GM19455 (cell line): ENCODE measurements around the gene TTI1.

Source experiments
- ATAC-seq: cut with Tn5 transposase; IDR thresholded peaks from one replicate; pipeline ENCODE4 v1.9.1; 2021; ENCODE audit not compliant: unreplicated experiment

TTI1 gene

DNA sequence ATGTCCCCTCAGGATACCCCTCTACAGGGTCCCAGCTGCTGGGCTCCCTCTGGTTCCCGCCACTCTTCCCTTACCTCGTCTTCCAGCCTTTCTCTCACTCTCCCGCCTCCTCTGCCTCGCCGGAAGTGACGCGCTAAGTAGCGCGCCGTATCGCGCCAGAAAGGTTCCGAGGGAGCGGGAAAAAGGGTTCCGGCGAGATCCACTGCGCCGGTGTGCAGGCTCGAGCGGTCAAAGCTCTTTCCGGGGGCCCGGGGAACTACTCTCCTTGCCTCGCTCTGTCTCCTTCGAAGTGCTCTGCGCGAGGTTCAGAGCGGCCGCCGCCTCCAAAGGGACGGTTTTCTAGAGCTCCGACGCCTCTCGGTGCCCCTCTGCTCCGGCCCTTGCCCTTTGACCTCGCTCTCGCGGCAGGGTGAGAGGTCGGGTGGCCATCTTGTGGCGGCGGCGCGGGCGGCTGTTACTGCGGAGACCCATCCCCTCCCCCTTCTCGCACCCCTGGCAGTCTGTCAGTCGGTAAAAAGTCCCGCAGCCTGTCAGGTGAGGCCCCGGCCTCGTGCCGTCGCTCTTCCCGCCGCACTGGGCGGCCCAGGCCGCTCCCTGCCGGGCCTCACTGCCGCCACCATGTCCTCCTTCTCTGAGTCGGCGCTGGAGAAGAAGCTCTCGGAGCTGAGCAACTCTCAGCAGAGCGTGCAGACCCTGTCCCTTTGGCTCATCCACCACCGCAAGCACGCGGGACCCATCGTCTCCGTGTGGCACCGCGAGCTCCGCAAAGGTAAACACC, at the start of gene TTI1, which contains the start of gene RPRD1B:
TSS of gene TTI1 (minus strand) at position 127 of the 778 bp plus-strand sequence. CDS start 19,640 bp downstream, outside the sequence.
TSS of gene RPRD1B (plus strand) at position 417 of the 778 bp plus-strand sequence. CDS start at position 619, 202 bp downstream.
- ATAC-seq: peak; percentile 81

DNA sequence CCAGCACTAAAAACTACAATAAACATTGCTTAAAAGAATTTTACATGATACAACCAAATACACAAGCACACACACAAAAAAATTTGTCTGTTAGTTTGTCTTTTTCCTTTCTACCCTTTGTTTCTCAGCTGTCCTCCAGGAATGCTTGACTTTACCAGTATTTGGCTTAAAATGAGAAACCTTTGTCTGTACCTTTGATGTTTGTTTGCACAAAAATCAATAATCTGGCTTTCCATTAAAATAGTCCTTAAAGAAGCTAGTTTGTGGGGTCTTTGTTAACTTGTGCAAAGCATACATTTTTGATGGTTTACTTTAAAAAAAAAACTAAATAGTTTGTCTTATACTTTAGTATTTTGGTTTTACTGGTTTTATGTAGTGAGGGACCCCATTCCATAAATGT, 49.6 kb upstream of the TTI1 start:
- no peak for ATAC-seq

DNA sequence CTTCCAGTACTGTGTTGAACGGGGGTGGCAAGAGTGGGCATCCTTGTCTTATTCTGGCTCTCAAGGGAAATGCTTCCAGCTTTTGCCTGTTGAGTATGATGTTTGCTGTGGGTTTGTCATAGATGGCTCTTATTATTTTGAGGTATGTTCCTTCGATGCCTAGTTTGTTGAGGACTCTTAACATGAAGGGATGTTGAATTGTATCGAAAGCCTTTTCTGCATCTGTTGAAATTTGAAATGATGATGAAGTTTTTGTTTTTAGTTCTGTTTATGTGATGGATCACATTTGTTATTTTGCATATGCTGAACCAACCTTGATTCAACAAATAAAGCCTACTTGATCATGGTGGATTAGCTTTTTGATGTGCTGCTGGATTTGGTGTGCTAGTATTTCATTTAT, 48.3 kb upstream of the TTI1 start:
- ATAC-seq: no peak

DNA sequence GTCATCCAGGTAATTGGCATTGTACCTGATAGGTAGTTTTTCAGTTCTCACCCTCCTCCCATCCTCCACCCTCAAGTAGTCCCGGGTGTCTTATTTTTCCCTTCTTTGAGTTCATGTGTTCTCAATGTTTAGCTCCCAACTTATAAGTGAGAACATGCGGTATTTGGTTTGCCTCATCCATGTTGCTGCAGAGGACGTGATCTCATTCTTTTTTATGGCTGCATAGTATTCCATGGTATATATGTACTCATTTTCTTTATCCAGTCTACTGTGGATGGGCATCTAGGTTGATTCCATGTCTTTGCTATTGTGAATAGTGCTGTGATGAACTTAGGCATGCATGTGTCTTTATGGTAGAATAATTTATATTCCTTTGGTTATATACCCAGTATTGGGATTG, 46.1 kb upstream of the TTI1 start:
- no peak for ATAC-seq

DNA sequence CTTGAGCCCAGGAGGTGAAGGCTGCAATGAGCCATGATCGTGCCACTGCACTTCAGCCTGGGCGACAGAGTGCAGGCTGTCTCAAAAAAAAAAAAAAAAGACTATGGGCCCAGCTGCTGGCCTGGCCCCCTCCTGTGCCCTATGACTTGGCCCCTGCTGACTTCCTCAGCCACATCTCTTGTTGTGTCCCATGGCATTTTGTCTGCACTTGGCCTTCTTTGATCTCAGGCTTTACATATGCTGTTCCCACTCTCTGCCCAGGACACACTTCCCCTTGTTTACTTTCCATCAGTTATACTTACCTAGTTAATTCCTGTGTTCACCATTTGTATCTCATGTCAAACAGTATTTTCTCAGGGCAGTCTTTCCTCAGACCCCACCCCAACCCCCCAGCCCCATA, 44.8 kb upstream of the TTI1 start:
- no peak for ATAC-seq

DNA sequence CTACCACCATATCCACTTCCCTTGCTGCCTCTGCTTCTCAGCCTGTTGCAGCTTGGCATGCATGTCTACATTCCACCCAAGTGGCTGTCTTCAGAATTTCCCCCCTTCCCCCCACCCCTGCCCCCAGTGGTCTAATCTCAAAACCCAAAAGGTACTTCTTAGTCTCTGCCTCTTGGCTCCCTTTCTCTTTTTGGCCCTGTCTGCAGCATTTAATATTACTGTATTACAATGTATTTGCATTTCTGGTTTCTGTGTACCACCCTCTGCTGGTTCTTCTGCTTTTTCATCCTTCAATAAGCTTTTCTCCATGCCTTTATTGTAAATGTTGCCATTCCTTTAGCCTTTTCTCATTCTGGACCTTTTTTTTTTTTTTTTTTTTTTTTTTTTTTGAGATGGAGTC, 43.3 kb upstream of the TTI1 start:
- no peak for ATAC-seq

DNA sequence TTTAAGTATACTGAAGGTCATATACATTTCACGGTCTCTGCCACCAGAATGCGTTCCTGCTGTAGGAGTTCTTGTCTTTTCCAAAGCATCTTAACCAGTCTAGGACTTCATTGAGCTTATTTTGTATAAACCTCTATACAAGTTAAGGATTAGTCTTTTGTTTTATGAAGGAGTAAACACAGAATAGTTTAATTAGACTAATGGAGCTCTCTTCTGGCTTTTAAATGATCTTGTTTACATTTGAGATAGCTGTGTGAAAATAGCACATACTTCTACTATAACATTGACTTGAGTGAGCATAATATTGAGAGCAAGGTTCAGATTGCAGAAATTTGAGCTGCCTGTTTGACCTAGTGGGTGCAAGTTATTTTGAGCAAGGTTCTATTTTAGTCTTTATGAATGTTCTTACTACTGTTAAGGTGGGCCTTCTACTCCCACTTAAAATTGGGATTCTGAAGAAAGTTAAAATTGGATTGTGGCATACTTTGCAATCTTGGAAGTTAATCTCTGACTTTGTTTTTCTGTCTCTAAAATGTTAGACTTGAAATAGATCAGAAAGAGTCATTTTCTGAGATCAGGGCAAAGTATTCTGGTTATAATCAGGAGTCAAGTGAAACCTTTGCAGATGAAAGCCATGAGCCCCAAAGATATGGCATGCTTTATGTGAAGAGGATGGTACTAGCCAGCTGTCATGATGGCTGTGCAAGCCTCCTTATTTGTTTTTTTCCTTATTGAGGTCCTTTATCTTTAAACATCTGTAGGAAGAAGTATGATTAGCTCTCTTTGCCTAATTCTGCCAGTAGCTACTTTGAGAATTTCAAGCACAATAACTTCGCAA, 42.1 kb upstream of the TTI1 start:
- ATAC-seq: no peak

DNA sequence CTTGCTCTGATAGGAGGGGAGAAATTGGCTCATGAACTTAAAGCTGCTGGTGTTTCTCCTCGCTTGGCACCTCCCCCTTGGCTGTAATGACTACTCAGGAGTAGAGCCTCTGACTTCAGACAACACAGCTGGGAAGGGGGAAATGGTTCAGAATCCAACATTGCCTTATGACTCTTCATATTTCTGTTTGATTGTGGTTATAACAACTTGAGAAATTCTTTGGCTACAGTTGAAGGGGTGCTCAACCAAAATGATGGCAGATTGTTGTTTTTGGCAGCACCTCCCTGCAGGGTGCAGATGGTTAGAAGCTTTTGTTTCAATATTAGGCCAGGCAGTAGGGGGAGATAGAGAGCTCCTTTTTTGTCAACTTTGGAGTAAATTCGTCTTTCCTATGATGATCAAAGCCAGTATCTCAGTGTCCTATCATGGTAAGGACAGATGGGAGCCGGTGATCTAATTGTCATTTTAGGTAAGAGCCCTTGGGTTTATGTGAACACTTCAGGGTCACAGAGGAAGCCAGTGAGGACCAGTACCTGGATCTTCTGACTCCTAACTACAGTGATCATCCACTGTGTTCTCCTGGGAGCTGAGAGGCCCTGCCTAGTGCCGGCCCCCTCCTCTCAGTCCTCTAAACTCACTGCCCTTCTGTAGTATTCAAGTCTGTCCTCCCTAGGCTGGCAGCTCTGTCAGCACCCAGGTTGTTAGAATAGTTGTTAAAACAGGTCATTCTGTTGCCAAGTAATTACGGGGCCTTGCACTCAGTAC, 40.2 kb upstream of the TTI1 start:
- no peak for ATAC-seq

DNA sequence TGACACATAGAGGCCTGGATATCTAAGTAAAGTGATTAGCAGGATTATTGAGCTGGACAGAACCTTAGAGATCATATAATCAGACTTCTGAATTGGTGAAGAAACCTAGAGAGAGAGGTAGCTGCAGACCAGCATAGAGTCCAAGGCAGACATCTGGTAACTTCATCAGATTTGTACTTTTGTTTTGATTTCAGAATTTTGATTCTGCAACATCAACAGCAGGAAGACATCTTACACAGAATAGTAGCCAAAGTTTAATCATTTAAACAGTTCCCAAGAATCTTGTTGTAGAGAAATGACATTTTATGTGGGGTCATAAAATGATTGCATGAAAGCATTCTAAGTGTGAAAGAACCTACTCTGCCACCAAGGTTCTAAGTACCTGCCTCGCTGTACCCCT, 39.6 kb upstream of the TTI1 start:
- ATAC-seq: no peak

- no peak for ATAC-seq
These were observed 34.6 kb upstream of the TTI1 start for GRCh38 chr20:38067717-38068365.

DNA sequence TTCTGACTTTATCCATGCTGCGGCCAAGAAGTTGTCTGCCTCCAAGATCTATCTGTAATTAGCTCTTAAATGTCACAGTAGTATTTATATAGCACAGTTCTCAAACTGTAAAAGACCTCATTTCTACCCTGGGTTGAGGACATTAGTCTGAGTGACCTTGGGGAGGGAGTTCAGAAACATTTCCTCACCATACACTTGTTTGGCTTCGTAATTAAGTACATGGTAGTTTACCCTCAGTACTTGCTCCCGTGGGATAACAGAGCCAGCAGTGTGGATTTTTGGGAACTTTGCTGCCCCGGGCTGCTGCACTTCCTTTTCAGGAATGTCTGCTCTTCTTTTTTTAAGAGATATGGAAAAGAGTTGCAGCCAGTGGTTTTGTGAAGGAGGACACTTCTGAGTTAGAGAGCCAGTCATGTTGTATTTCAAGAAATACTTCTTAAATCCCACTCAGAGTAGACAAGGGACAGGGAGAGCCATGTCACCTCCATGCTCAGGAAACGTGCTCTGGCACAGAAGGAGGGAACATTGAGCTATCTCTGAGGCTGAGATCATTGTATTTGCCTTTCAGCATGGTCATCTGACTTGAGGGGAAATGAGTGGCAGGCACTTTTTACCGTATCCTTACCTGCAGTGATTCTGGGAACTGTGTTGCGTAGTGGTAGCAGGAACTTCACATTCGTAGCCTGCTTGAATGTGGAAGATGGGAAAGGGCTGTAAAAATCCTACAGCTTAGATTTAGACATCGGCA, 33.9 kb upstream of the TTI1 start:
- ATAC-seq: no peak

DNA sequence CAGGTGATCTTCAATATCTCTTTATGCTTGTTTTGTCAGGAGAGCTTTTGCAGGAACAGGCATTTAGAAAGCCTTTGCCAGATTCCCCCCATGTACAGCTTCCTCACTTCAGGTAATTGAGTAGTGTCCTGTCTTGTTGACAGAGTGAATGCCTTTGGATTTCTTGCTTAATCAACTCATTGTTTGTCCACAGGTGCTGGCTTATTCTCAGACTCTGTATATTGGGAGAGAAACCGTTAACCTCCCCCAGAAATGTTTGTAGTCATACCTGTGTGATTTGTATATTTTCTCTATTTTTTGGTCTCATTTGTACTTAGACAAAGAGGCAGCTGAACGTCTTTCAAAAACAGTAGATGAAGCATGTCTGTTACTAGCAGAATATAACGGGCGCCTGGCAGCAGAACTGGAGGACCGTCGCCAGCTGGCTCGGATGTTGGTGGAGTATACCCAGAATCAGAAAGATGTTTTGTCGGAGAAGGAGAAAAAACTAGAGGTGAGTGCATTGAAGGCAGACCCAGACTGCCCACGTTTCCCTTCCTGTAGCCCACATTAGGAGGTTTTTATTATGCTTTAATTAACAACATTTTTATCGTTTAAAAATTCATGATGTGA, 32.6 kb upstream of the TTI1 start:
- no peak for ATAC-seq

DNA sequence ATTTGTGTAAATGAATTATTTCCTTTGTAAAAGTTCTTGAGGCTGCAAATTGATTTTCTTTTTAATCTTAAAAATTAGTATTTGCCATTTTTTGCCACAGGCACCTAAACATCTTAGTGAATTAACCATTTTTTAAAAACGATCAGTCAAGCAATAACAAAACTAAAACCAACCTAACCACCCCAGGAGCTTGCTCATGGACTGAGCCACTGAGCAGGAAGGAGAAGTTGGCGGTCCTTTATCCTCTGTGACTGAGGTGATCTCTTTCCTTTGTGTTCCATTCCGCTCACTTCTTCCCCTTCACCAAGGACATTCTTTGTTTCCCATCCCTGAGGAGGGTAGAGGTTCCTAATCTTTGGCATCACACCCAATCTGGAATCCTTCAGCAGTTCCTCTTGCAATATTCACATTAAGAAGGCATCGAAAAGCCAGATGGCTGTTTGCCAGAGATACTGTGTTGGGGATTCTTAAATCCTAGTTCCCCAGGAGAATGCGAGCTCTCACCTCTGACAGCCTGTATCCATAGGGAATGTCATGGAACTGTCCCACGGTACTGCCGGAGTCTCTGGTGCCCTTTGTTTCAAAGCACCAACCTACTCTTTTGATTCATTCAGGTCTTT, 30.8 kb upstream of the TTI1 start:
- no peak for ATAC-seq

- no peak for ATAC-seq
These were observed 29.6 kb upstream of the TTI1 start for GRCh38 chr20:38062890-38063289.

DNA sequence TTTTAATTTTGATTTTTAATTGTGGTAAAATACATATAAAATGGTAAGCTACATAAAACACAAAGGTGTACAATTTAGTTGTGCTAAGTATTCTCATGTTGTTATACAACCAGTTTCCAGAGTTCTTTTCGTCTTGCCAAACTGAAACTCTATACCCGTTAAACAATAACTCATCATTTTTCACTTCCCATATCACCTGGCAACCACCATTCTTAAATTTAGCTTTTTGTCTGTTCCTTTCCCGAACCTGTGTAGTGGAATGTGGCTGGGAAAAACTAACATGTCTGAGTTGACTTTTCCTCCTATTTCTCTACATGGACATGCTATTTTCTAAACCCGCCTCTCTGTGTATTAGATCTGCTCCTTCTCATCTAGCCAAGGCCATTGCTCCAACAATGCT, 27.9 kb upstream of the TTI1 start:
- ATAC-seq: no peak

GRCh38 chr20:38060536-38060935, 27.3 kb upstream of the TTI1 start:
- ATAC-seq: no peak

DNA sequence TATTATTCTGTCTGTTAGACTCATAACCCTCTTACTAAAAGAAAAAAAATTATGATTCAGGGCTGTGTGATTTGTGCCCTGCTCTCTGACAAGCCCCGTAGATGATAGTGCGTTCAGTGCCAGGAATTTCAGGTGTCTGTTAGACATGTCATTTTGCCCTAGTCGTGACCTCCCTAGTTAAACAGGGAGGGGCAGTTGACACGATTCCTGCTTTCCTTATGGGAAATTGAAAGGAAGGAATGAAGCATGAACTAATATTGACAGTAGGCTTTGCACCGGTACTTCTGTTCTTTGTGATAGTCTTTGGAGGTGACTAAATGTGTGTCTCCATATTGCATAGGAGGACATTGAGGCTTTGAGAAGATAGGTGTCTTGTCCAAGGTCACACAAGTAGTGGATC, 26.6 kb upstream of the TTI1 start:
- no peak for ATAC-seq

DNA sequence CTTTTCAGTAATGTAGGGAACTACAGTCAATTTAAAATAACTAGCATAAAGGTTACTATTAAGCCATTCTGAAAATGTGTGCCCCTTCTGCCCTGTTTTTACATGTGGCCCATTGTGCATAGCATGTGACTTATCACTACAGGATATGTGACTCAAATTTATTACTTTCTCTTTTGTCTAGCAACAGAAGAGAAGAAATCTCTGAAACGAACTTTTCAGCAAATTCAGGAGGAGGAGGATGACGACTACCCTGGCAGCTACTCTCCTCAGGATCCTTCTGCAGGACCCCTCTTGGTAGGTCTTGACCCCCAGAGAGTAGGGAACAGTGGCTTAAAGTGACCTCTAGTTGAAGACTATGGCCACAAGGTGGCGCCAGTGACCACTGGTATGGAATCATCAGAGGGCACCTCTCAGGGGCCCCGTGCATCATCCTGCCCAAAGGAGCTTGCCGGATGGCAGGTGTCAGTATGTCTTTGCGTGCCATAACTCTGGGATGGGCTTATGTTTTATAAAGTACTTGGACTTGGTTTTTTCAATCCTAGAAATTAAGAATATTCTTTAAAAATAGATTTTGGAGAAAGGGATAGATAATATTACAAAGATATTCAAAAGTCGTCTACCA, 24.2 kb upstream of the TTI1 start:
- ATAC-seq: no peak

GRCh38 chr20:38055848-38056247, 22.6 kb upstream of the TTI1 start:
- ATAC-seq: no peak
